ENCODE data around the gene KIAA0513. TPM values are rescaled to one million over a fixed set of nuclear protein-coding genes. Genes with fewer than 3 reads are reported as not detected.

The KIAA0513 gene
- total and polyA plus RNA-seq, 2 experiments from 2014 or later, result 5.3 to 5.4 TPM

GRCh38 chr16:84990782-84991181 lies 36.8 kb upstream of the KIAA0513 start:
- in situ Hi-C loops (cut with MboI), result no loop called here
- H4K20me1 ChIP-seq (ENCODE audit: insufficient read depth), result no peaks in the 10 kb centered on the region
- H3K9me2 ChIP-seq (ENCODE audit: insufficient read depth), result no peaks in the 10 kb centered on the region
- H3F3A ChIP-seq (ENCODE audit: insufficient read depth), result peaks cover 42% of the 10 kb centered on the region
- DNase-seq, result no peak
- peaks cover 43% of the 10 kb centered on the region for H3K4me1 ChIP-seq (ENCODE audit: insufficient read depth)
- no peaks in the 10 kb centered on the region for H3K9me3 ChIP-seq (ENCODE audit: low read depth)
- no peak overlapping the region for H3K4me3 ChIP-seq
- H3K27ac ChIP-seq, result no peak overlapping the region
- WGBS, 2 experiments (ENCODE audit: low coverage in 1 of 2, low lambda C conversion rate in 2 of 2, missing lambda C conversion rate in 2 of 2), result 95 to 96% methylated on average over 9 of the region's 9 CpGs
- peaks cover 15% of the 10 kb centered on the region; the same call in 1 of the 2 replicates for H3K36me3 ChIP-seq (ENCODE audit: low read depth)
- no peak overlapping the region for H3K4me2 ChIP-seq (ENCODE audit: unreplicated experiment)
- H2AFZ ChIP-seq, result no peak overlapping the region
- H3K79me2 ChIP-seq (ENCODE audit: insufficient read depth), result peaks cover 92% of the 10 kb centered on the region
- TF ChIP-seq EZH2 (IDR thresholded peaks at IDR 0.05; ENCODE audit: insufficient read depth, poor library complexity, severe bottlenecking) (no peak), EZH2phosphoT487 (IDR thresholded peaks at IDR 0.05; ENCODE audit: insufficient read depth, low read depth) (no peak)
- H3K27me3 ChIP-seq (replicated peaks; ENCODE audit: insufficient read depth), result no peaks in the 10 kb centered on the region
- no peak overlapping the region for H3K9ac ChIP-seq

DNA sequence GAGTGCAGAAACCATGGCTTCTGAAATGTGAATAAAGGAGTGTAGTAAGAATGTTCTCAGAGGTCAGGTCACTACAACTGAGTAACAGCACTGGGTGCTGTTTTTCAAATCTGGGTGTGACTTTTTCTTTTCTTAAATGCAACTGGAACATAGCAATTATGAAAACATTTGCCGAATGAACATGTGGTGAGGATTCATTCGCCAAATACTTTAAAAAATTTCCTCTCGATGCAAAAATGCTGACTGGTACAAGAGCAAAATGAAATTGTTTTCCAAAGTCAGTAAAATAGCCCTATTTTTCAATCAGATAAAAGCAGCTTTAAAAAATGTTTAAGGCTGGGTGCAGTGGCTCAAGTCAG lies 34.9 kb upstream of the KIAA0513 start:
- H2AFZ ChIP-seq, result no peak overlapping the region
- H3K27ac ChIP-seq, result peak overlapping the region; percentile 97
- no peaks in the 10 kb centered on the region for H4K20me1 ChIP-seq (ENCODE audit: insufficient read depth)
- H3K4me3 ChIP-seq, result peak overlapping the region; percentile 28
- peaks cover 92% of the 10 kb centered on the region for H3K79me2 ChIP-seq (ENCODE audit: insufficient read depth)
- TF ChIP-seq EZH2phosphoT487 (IDR thresholded peaks at IDR 0.05; ENCODE audit: insufficient read depth, low read depth) (no peak), EZH2 (IDR thresholded peaks at IDR 0.05; ENCODE audit: insufficient read depth, poor library complexity, severe bottlenecking) (no peak)
- in situ Hi-C loops (cut with MboI), result no loop called here
- H3F3A ChIP-seq (ENCODE audit: insufficient read depth), result peaks cover 42% of the 10 kb centered on the region
- H3K4me2 ChIP-seq (ENCODE audit: unreplicated experiment), result peak overlapping the region; percentile 67
- peak overlapping the region; percentile 46 for H3K9ac ChIP-seq
- WGBS, 2 experiments (ENCODE audit: low coverage in 1 of 2, low lambda C conversion rate in 2 of 2, missing lambda C conversion rate in 2 of 2), result 3 to 5% methylated on average over 3 of the region's 3 CpGs
- DNase-seq, result peak; percentile 69
- H3K36me3 ChIP-seq (ENCODE audit: low read depth), result 0 out of 2 replicates have a peak, but pooled peaks cover 4% of the 10 kb centered on the region
- no peaks in the 10 kb centered on the region for H3K27me3 ChIP-seq (replicated peaks; ENCODE audit: insufficient read depth)
- H3K9me3 ChIP-seq (ENCODE audit: low read depth), result no peaks in the 10 kb centered on the region
- no peaks in the 10 kb centered on the region for H3K9me2 ChIP-seq (ENCODE audit: insufficient read depth)
- peaks cover 38% of the 10 kb centered on the region for H3K4me1 ChIP-seq (ENCODE audit: insufficient read depth)

- Histone ChIP-seq H3K79me2 (ENCODE audit: insufficient read depth) (peaks cover 92% of the 10 kb centered on the region), H3K27me3 (replicated peaks; ENCODE audit: insufficient read depth) (no peaks in the 10 kb centered on the region), H2AFZ (no peak overlapping the region), H3K4me1 (ENCODE audit: insufficient read depth) (peaks cover 41% of the 10 kb centered on the region), H3K4me3 (no peak overlapping the region), H3K9me3 (ENCODE audit: low read depth) (no peaks in the 10 kb centered on the region), H3K27ac (peak overlapping the region; percentile 97), H4K20me1 (ENCODE audit: insufficient read depth) (no peaks in the 10 kb centered on the region), H3K4me2 (ENCODE audit: unreplicated experiment) (peak overlapping the region; percentile 84), H3F3A (ENCODE audit: insufficient read depth) (peaks cover 42% of the 10 kb centered on the region), H3K36me3 (ENCODE audit: low read depth) (no peaks in the 10 kb centered on the region), H3K9me2 (ENCODE audit: insufficient read depth) (no peaks in the 10 kb centered on the region), H3K9ac (peak overlapping the region; percentile 77)
- TF ChIP-seq EZH2phosphoT487 (IDR thresholded peaks at IDR 0.05; ENCODE audit: insufficient read depth, low read depth) (no peak), EZH2 (IDR thresholded peaks at IDR 0.05; ENCODE audit: insufficient read depth, poor library complexity, severe bottlenecking) (no peak)
- no peak for DNase-seq
- in situ Hi-C loops (cut with MboI), result no loop called here
- WGBS, 2 experiments (ENCODE audit: low coverage in 1 of 2, low lambda C conversion rate in 2 of 2, missing lambda C conversion rate in 2 of 2), result 95 to 98% methylated on average over 8 of the region's 8 CpGs
Observed at GRCh38 chr16:84993926-84994325, 33.7 kb upstream of the KIAA0513 start.

DNA sequence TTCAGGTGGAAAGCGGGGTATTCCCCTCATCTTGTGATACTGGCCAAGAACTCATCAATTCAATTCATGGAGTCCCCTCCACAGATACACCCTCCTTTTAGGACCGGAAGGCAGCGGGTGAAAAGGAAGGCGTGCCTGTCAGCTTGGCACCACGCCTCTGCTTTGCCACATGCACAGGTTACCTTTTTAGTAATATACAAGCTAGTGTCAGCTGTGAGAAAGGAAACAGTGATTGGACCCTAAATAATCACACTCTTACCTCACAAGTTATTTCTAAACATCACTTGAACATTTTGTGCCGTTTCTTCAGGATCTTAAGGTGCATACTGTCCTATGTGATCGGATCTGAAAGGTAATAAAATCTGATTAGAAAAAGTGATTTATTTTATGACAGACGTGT lies 31.9 kb upstream of the KIAA0513 start:
- H2AFZ ChIP-seq, result no peak overlapping the region
- in situ Hi-C loops (cut with MboI), result no loop called here

GRCh38 chr16:84996365-84996764 lies 31.2 kb upstream of the KIAA0513 start:
- H3K4me3 ChIP-seq, result no peak overlapping the region
- DNase-seq, result no peak
- peaks cover 47% of the 10 kb centered on the region for H3F3A ChIP-seq (ENCODE audit: insufficient read depth)
- in situ Hi-C loops (cut with MboI), result no loop called here
- WGBS, 2 experiments (ENCODE audit: low coverage in 1 of 2, low lambda C conversion rate in 2 of 2, missing lambda C conversion rate in 2 of 2), result 99% methylated on average over 11 of the region's 11 CpGs
- TF ChIP-seq EZH2 (IDR thresholded peaks at IDR 0.05; ENCODE audit: insufficient read depth, poor library complexity, severe bottlenecking) (no peak), EZH2phosphoT487 (IDR thresholded peaks at IDR 0.05; ENCODE audit: insufficient read depth, low read depth) (no peak)
- H3K9me2 ChIP-seq (ENCODE audit: insufficient read depth), result no peaks in the 10 kb centered on the region
- H3K79me2 ChIP-seq (ENCODE audit: insufficient read depth), result peaks cover 92% of the 10 kb centered on the region
- peaks cover 48% of the 10 kb centered on the region for H3K4me1 ChIP-seq (ENCODE audit: insufficient read depth)
- no peak overlapping the region for H3K9ac ChIP-seq
- no peak overlapping the region for H2AFZ ChIP-seq
- H3K36me3 ChIP-seq (ENCODE audit: low read depth), result no peaks in the 10 kb centered on the region
- H3K27me3 ChIP-seq (replicated peaks; ENCODE audit: insufficient read depth), result no peaks in the 10 kb centered on the region
- no peak overlapping the region for H3K27ac ChIP-seq
- H3K4me2 ChIP-seq (ENCODE audit: unreplicated experiment), result no peak overlapping the region
- H3K9me3 ChIP-seq (ENCODE audit: low read depth), result no peaks in the 10 kb centered on the region
- H4K20me1 ChIP-seq (ENCODE audit: insufficient read depth), result no peaks in the 10 kb centered on the region

More for the DNA sequence above, 31.9 kb upstream of the KIAA0513 start:
- no peaks in the 10 kb centered on the region for H3K36me3 ChIP-seq (ENCODE audit: low read depth)
- peaks cover 48% of the 10 kb centered on the region for H3K4me1 ChIP-seq (ENCODE audit: insufficient read depth)
- peaks cover 47% of the 10 kb centered on the region for H3F3A ChIP-seq (ENCODE audit: insufficient read depth)
- no peaks in the 10 kb centered on the region for H4K20me1 ChIP-seq (ENCODE audit: insufficient read depth)
- H3K9me3 ChIP-seq (ENCODE audit: low read depth), result no peaks in the 10 kb centered on the region
- TF ChIP-seq EZH2 (IDR thresholded peaks at IDR 0.05; ENCODE audit: insufficient read depth, poor library complexity, severe bottlenecking) (no peak), EZH2phosphoT487 (IDR thresholded peaks at IDR 0.05; ENCODE audit: insufficient read depth, low read depth) (no peak)
- peak overlapping the region; percentile 97 for H3K27ac ChIP-seq
- H3K4me3 ChIP-seq, result no peak overlapping the region
- no peak overlapping the region for H3K4me2 ChIP-seq (ENCODE audit: unreplicated experiment)
- no peak for DNase-seq
- peak overlapping the region; percentile 77; the same call in 1 of the 2 replicates for H3K9ac ChIP-seq
- 93 to 97% methylated on average over 8 of the region's 8 CpGs for WGBS, 2 experiments (ENCODE audit: low coverage in 1 of 2, low lambda C conversion rate in 2 of 2, missing lambda C conversion rate in 2 of 2)
- H3K9me2 ChIP-seq (ENCODE audit: insufficient read depth), result no peaks in the 10 kb centered on the region
- H3K79me2 ChIP-seq (ENCODE audit: insufficient read depth), result peaks cover 92% of the 10 kb centered on the region
- H3K27me3 ChIP-seq (replicated peaks; ENCODE audit: insufficient read depth), result no peaks in the 10 kb centered on the region

Measured in GM23248 (cell line).